OCI-LY3 (cell line): ENCODE results near the gene CAPN15.

Experiments
- H2AFZ ChIP-seq: fragments of 200-600, 300-600 bp; shearing (Covaris generic); 2 replicates; pipeline ENCODE4 v1.6.0; 2014; ENCODE audit warnings: antibody characterized with exemption, low read depth, low read length
- H3K27ac ChIP-seq: fragments of 200-600, 300-600 bp; sonication (generic); 2 replicates; pipeline ENCODE4 v1.5.1; 2014; ENCODE audit warnings: mild to moderate bottlenecking, low read length, moderate library complexity, mixed read lengths
- H3K27me3 ChIP-seq: fragments of 200-600, 300-600 bp; sonication (generic); 2 replicates; pipeline ENCODE4 v1.6.1; 2014; ENCODE audit warnings: low read depth, low read length, mixed read lengths
- H3K36me3 ChIP-seq: fragments of 200-600, 300-600 bp; sonication (generic); replicated peaks from 2 replicates; pipeline ENCODE3; 2014; ENCODE audit warnings: low read depth, low read length, mixed read lengths
- H3K4me1 ChIP-seq: fragments of 300-600, 200-600 bp; sonication (generic); 2 replicates; pipeline ENCODE4 v1.6.1; 2014; ENCODE audit warnings: low read length, mixed read lengths
- H3K4me2 ChIP-seq: fragments of 200-600, 300-600 bp; sonication (generic); 2 replicates; pipeline ENCODE4 v1.6.1; 2014; ENCODE audit warnings: low read length, mixed read lengths
- H3K4me3 ChIP-seq: fragments of 300-600, 200-600 bp; sonication (generic); 2 replicates; pipeline ENCODE4 v1.5.1; 2014; ENCODE audit warnings: antibody characterized with exemption, mild to moderate bottlenecking, low read length, moderate library complexity
- H3K79me2 ChIP-seq: fragments of 300-600, 200-600 bp; shearing (Covaris generic); 2 replicates; pipeline ENCODE4 v1.6.1; 2014; ENCODE audit warnings: mild to moderate bottlenecking, low read length, mixed read lengths
- H3K9ac ChIP-seq: fragments of 300-600, 200-600 bp; shearing (Covaris generic); 2 replicates; pipeline ENCODE4 v1.6.0; 2014; ENCODE audit warnings: mild to moderate bottlenecking, low read length, moderate library complexity
- H3K9me3 ChIP-seq: fragments of 200-600, 300-600 bp; shearing (Covaris generic); 2 replicates; pipeline ENCODE4 v1.6.1; 2014; ENCODE audit warnings: low read length, mixed read lengths; ENCODE audit not compliant: insufficient read depth
- H4K20me1 ChIP-seq: fragments of 200-600, 300-600 bp; sonication (generic); 2 replicates; pipeline ENCODE4 v1.6.1; 2016; ENCODE audit warnings: low read length, mixed read lengths; ENCODE audit not compliant: insufficient read depth
- CTCF ChIP-seq: fragments of 200-600, 300-600 bp; sonication (generic); IDR thresholded peaks from 2 replicates; pipeline ENCODE4 v1.5.1; 2014; ENCODE audit warnings: antibody characterized with exemption, low read length, low read depth
- EZH2phosphoT487 ChIP-seq: fragments of 200-600 bp; shearing (Covaris generic); IDR thresholded peaks from 2 replicates; pipeline ENCODE4 v1.6.1; 2018; ENCODE audit warnings: antibody characterized with exemption, mixed run types, low read depth

CAPN15 gene

DNA sequence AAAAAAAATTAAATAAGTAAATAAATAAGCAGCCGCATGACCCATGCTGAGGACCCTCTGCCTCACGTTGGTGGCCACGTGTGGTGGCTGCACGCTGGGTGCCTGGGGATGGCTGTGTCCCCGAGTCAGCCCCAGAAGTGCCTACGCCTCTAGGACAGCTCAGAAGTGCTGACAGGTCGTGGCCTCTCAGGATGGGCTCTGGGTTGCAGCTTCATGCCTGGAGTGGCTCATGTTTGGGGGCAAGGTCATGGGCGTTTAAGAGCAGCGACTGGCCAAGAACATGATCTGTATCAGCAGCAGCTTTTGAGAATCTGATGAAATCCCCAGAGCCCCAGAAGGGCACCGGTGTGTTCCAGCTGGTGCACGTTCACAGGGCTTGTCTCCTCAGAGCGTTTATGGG lies 26.8 kb upstream of the CAPN15 start:
- H3K27ac ChIP-seq, result no peak overlapping the region
- H3K79me2 ChIP-seq, result no peaks in the 10 kb centered on the region
- no peak overlapping the region for H3K9ac ChIP-seq
- no peak overlapping the region for H2AFZ ChIP-seq
- H3K27me3 ChIP-seq, result no peaks in the 10 kb centered on the region
- TF ChIP-seq CTCF, result no peak
- no peak for TF ChIP-seq EZH2phosphoT487
- no peak overlapping the region for H3K4me3 ChIP-seq
- no peak overlapping the region for H3K4me2 ChIP-seq
- H3K4me1 ChIP-seq, result no peaks in the 10 kb centered on the region
- no peaks in the 10 kb centered on the region for H3K9me3 ChIP-seq
- no peaks in the 10 kb centered on the region for H3K36me3 ChIP-seq
- H4K20me1 ChIP-seq, result no peaks in the 10 kb centered on the region

DNA sequence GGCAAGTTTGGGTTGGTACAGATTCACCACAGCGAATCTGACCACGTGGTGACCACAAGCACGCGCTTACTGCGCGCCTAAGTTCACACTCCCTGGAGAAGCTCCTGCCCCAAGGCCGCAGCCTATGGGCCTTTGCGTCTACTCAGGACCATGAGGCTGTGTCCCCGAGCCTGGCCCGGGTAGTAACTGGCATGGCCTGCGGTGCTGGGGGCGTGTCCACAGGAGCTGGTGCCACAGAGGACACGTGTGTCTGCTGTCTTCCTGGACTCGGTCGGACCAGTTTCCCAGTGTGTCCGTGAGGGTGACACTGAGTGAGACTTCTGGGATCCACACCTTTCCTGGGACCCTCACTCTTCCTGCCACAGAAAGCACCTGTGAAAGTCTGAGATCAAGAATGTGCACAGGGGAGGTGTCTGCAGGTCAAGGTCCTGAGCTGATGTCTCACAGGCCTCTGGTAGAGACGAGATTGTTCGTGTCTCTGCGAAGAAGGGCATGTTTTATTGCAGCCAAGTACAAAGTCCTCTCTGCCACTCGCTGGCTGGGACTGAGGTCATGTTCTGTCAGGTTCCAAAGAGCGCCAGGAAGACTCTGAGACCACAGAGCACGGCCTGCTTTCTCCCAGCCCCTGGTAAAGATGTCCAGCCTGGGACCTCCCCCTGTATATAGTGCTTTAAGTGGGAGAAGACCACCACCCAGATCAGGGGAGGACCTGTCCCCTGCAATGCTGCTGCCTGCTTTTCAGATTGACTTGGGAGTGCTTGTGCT lies 25.2 kb upstream of the CAPN15 start:
- H3K4me2 ChIP-seq, result no peak overlapping the region

GRCh38 chr16:503150-504071 lies 24.1 kb upstream of the CAPN15 start:
- TF ChIP-seq CTCF (no peak), EZH2phosphoT487 (no peak)
- no peak overlapping the region for H3K9ac ChIP-seq
- no peaks in the 10 kb centered on the region for H4K20me1 ChIP-seq
- H2AFZ ChIP-seq, result no peak overlapping the region
- H3K4me2 ChIP-seq, result no peak overlapping the region
- H3K27me3 ChIP-seq, result no peaks in the 10 kb centered on the region
- H3K36me3 ChIP-seq, result peaks cover 11% of the 10 kb centered on the region
- no peak overlapping the region for H3K27ac ChIP-seq
- H3K9me3 ChIP-seq, result no peaks in the 10 kb centered on the region
- no peak overlapping the region for H3K4me3 ChIP-seq
- H3K4me1 ChIP-seq, result peaks cover 10% of the 10 kb centered on the region
- no peaks in the 10 kb centered on the region for H3K79me2 ChIP-seq

More for the DNA sequence above, 25.2 kb upstream of the CAPN15 start:
- Histone ChIP-seq H4K20me1 (no peaks in the 10 kb centered on the region), H3K9ac (no peak overlapping the region), H3K4me1 (peaks cover 2% of the 10 kb centered on the region), H3K79me2 (no peaks in the 10 kb centered on the region), H3K9me3 (no peaks in the 10 kb centered on the region), H3K4me3 (no peak overlapping the region), H3K27ac (no peak overlapping the region), H3K36me3 (peaks cover 11% of the 10 kb centered on the region), H2AFZ (no peak overlapping the region), H3K27me3 (no peaks in the 10 kb centered on the region)
- TF ChIP-seq EZH2phosphoT487, result no peak
- no peak for TF ChIP-seq CTCF
